ENCODE measurements around the gene TRIM31.

TRIM31 gene

GRCh38 chr6:30074331-30075093 lies 38.4 kb downstream of the TRIM31 start:
- no peak for DNase-seq

- no peak for DNase-seq
Observed at GRCh38 chr6:30073489-30074235, 39.2 kb downstream of the TRIM31 start.

- no peak for DNase-seq
Observed at GRCh38 chr6:30071858-30072257, 41.0 kb downstream of the TRIM31 start.

GRCh38 chr6:30071081-30071818 lies 41.6 kb downstream of the TRIM31 start:
- peak; percentile 29 for DNase-seq

GRCh38 chr6:30067460-30068139 lies 45.3 kb downstream of the TRIM31 start:
- no peak for DNase-seq

GRCh38 chr6:30066577-30067459 lies 46.1 kb downstream of the TRIM31 start, which contains the start of gene PPP1R11:
PPP1R11 (plus strand) TSS chr6:30067198; CDS start chr6:30067411, 213 bp downstream.
- DNase-seq = peak; percentile 98

- DNase-seq = no peak
Observed at GRCh38 chr6:30066082-30066481, 46.8 kb downstream of the TRIM31 start.

GRCh38 chr6:30063315-30063714 lies 49.6 kb downstream of the TRIM31 start:
- no peak for DNase-seq

- no peak for DNase-seq
Observed at GRCh38 chr6:30062471-30063178, 50.3 kb downstream of the TRIM31 start.

- DNase-seq = peak; percentile 34
Observed at GRCh38 chr6:30061858-30062458, 50.9 kb downstream of the TRIM31 start.

- DNase-seq = peak; percentile 82
Observed at GRCh38 chr6:30061092-30061857, 51.6 kb downstream of the TRIM31 start, which contains the start of gene POLR1H. POLR1H (plus strand) TSS chr6:30061265; CDS start chr6:30061525, 260 bp downstream.

GRCh38 chr6:30060606-30061091 lies 52.2 kb downstream of the TRIM31 start:
- DNase-seq = peak; percentile 11

GRCh38 chr6:30055513-30055912 lies 57.4 kb downstream of the TRIM31 start:
- no peak for DNase-seq

GRCh38 chr6:30053682-30054081 lies 59.2 kb downstream of the TRIM31 start:
- no peak for DNase-seq

Measured in activated gamma-delta T cell treated with Interleukin-2 at 50 U/mL for 16 hours (primary cell).